Measurements from ENCODE around the gene ECI1.

Gene ECI1

GRCh38 chr16:2195322-2196161, 55.8 kb downstream of the ECI1 start:
- no peak for DNase-seq (ENCODE audit: low spot score)

- DNase-seq (ENCODE audit: low spot score): no peak
These were observed 56.5 kb downstream of the ECI1 start for GRCh38 chr16:2194852-2195321.

GRCh38 chr16:2194166-2194834, 57.1 kb downstream of the ECI1 start:
- DNase-seq (ENCODE audit: low spot score): no peak

- DNase-seq (ENCODE audit: low spot score): no peak
These were observed 60.0 kb downstream of the ECI1 start for GRCh38 chr16:2191446-2191706.

GRCh38 chr16:2190659-2191445, 60.5 kb downstream of the ECI1 start:
- peak; percentile 75 for DNase-seq (ENCODE audit: low spot score)

- DNase-seq (ENCODE audit: low spot score): no peak
These were observed 61.3 kb downstream of the ECI1 start for GRCh38 chr16:2190002-2190658.
